ENCODE measurements around the gene NKAPL. TPM values are rescaled to one million over a fixed set of nuclear protein-coding genes. Genes with fewer than 3 reads are reported as not detected.
"Not testable (repeated sequence)": the region's sequence is repeated elsewhere in the genome, so short reads cannot be mapped to it uniquely, and the experiment has no call there.

The NKAPL gene
- total and polyA plus RNA-seq, 2 experiments from 2014 or later = 0.97 to 3.2 TPM

GRCh38 chr6:28282926-28283325 lies 23.8 kb downstream of the NKAPL start:
- Histone ChIP-seq H3K4me1 (ENCODE audit: insufficient read depth) (no peaks in the 10 kb centered on the region), H3K4me3 (no peak overlapping the region), H3K9me3 (ENCODE audit: low read depth) (no peaks in the 10 kb centered on the region), H3K79me2 (ENCODE audit: insufficient read depth) (peaks cover 24% of the 10 kb centered on the region), H3F3A (ENCODE audit: insufficient read depth) (0 out of 2 replicates have a peak, but pooled peaks cover 3% of the 10 kb centered on the region), H3K27me3 (replicated peaks; ENCODE audit: insufficient read depth) (no peaks in the 10 kb centered on the region), H3K36me3 (ENCODE audit: low read depth) (peaks cover 6% of the 10 kb centered on the region; the same call in 1 of the 2 replicates), H3K9ac (no peak overlapping the region), H2AFZ (no peak overlapping the region), H3K9me2 (ENCODE audit: insufficient read depth) (no peaks in the 10 kb centered on the region), H3K27ac (no peak overlapping the region), H3K4me2 (ENCODE audit: unreplicated experiment) (peak overlapping the region; percentile 95), H4K20me1 (ENCODE audit: insufficient read depth) (no peaks in the 10 kb centered on the region)
- TF ChIP-seq EZH2 (IDR thresholded peaks at IDR 0.05; ENCODE audit: insufficient read depth, poor library complexity, severe bottlenecking) (no peak), EZH2phosphoT487 (IDR thresholded peaks at IDR 0.05; ENCODE audit: insufficient read depth, low read depth) (no peak)
- WGBS, 2 experiments (ENCODE audit: low coverage in 1 of 2, low lambda C conversion rate in 2 of 2, missing lambda C conversion rate in 2 of 2) = 98 to 100% methylated on average over 2 of the region's 2 CpGs
- DNase-seq = peak; percentile 17
- in situ Hi-C loops (cut with MboI) = no loop called here

DNA sequence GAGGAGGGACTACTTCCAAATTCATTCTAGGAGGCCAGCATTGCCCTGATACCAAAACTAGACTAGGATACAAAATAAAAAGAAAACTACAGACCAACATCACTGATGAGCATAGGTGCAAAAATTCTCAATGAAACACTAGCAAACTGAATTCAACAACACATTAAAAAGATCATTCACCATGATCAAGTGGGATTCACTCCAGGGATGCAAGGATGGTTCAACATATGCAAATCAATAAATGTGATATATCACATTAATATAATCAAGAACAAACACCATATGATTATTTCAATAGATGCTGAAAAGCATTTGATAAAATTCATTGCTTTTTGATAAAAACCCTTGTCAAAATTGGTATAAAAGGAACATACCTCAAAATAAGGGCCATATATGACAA lies 32.5 kb downstream of the NKAPL start:
- no peaks in the 10 kb centered on the region for H3K9me3 ChIP-seq (ENCODE audit: low read depth)
- DNase-seq = no peak
- H3K36me3 ChIP-seq (ENCODE audit: low read depth) = peaks cover 15% of the 10 kb centered on the region; the same call in 1 of the 2 replicates
- no peak overlapping the region for H3K9ac ChIP-seq
- H4K20me1 ChIP-seq (ENCODE audit: insufficient read depth) = no peaks in the 10 kb centered on the region
- H3K4me1 ChIP-seq (ENCODE audit: insufficient read depth) = no peaks in the 10 kb centered on the region
- H3K4me3 ChIP-seq = no peak overlapping the region
- no peaks in the 10 kb centered on the region for H3K9me2 ChIP-seq (ENCODE audit: insufficient read depth)
- no peak overlapping the region for H3K4me2 ChIP-seq (ENCODE audit: unreplicated experiment)
- no peaks in the 10 kb centered on the region for H3K79me2 ChIP-seq (ENCODE audit: insufficient read depth)
- in situ Hi-C loops (cut with MboI) = no loop called here
- TF ChIP-seq EZH2phosphoT487 (IDR thresholded peaks at IDR 0.05; ENCODE audit: insufficient read depth, low read depth) (no peak), EZH2 (IDR thresholded peaks at IDR 0.05; ENCODE audit: insufficient read depth, poor library complexity, severe bottlenecking) (no peak)
- no peaks in the 10 kb centered on the region for H3F3A ChIP-seq (ENCODE audit: insufficient read depth)
- no peak overlapping the region for H2AFZ ChIP-seq
- no peaks in the 10 kb centered on the region for H3K27me3 ChIP-seq (replicated peaks; ENCODE audit: insufficient read depth)
- no peak overlapping the region for H3K27ac ChIP-seq

GRCh38 chr6:28295326-28295725 lies 36.2 kb downstream of the NKAPL start:
- in situ Hi-C loops (cut with MboI) = no loop called here
- Histone ChIP-seq H3K4me2 (ENCODE audit: unreplicated experiment) (no peak overlapping the region), H3K36me3 (ENCODE audit: low read depth) (no peaks in the 10 kb centered on the region), H3K9ac (no peak overlapping the region), H3K27me3 (replicated peaks; ENCODE audit: insufficient read depth) (no peaks in the 10 kb centered on the region), H3K79me2 (ENCODE audit: insufficient read depth) (no peaks in the 10 kb centered on the region), H3K4me1 (ENCODE audit: insufficient read depth) (no peaks in the 10 kb centered on the region), H3K9me2 (ENCODE audit: insufficient read depth) (no peaks in the 10 kb centered on the region), H3K9me3 (ENCODE audit: low read depth) (no peaks in the 10 kb centered on the region), H4K20me1 (ENCODE audit: insufficient read depth) (no peaks in the 10 kb centered on the region), H3F3A (ENCODE audit: insufficient read depth) (no peaks in the 10 kb centered on the region), H3K4me3 (no peak overlapping the region), H3K27ac (no peak overlapping the region), H2AFZ (no peak overlapping the region)
- TF ChIP-seq EZH2 (IDR thresholded peaks at IDR 0.05; ENCODE audit: insufficient read depth, poor library complexity, severe bottlenecking) (no peak), EZH2phosphoT487 (IDR thresholded peaks at IDR 0.05; ENCODE audit: insufficient read depth, low read depth) (no peak)
- 95 to 97% methylated on average over 5 of the region's 5 CpGs for WGBS, 2 experiments (ENCODE audit: low coverage in 1 of 2, low lambda C conversion rate in 2 of 2, missing lambda C conversion rate in 2 of 2)
- DNase-seq = no peak

DNA sequence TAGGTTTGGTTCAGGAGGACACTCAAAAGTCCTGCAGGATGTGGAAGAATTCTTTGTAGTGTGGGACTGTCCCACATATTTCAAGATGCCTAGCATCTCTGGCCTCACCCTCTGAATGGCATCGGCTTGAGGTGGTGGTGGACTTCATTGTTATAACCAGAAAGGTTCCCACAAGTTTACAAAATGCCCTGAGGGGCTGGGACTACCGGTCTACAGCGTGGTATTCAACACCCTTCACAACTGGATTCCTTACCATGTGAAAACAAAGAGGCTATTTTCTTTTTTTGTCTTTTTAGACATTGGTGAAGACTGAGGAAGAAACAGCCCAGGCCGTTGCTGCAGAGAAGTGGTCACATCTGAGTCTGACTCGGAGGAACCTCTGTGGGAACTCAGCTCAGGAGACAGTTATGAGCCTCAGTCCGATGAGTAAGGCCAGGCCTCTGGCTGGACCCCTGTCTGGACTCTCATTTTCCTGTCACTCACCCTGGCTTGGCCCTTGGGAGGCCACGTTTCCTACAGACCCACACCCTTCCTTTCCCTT lies 37.5 kb downstream of the NKAPL start:
- no peaks in the 10 kb centered on the region for H4K20me1 ChIP-seq (ENCODE audit: insufficient read depth)
- WGBS, 2 experiments (ENCODE audit: low coverage in 1 of 2, low lambda C conversion rate in 2 of 2, missing lambda C conversion rate in 2 of 2) = 95 to 98% methylated on average over 7 of the region's 7 CpGs
- no peaks in the 10 kb centered on the region for H3F3A ChIP-seq (ENCODE audit: insufficient read depth)

DNA sequence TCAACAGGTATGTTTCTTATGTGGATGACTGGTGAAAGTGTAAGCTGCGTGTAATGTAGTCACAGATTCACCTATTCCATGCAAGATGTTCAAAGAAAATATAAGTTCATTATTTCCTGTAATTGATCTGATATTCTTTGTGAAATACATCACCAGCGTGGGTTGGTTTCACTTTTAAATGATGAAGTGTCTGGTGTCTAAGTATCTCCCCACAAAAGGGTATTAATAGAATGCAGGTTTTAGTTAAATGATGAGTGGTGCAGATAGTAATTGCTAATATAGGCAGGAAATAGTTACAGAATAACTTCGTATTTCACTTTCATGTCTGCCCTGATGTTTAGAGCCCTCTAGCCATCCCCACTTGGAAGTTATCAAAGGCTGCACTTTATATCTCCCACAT lies 44.5 kb downstream of the NKAPL start:
- TF ChIP-seq EZH2phosphoT487 (IDR thresholded peaks at IDR 0.05; ENCODE audit: insufficient read depth, low read depth) = no peak
- TF ChIP-seq EZH2 (IDR thresholded peaks at IDR 0.05; ENCODE audit: insufficient read depth, poor library complexity, severe bottlenecking) = no peak
- Histone ChIP-seq H3K79me2 (ENCODE audit: insufficient read depth) (no peaks in the 10 kb centered on the region), H2AFZ (no peak overlapping the region), H3K9me3 (ENCODE audit: low read depth) (no peaks in the 10 kb centered on the region), H3K9me2 (ENCODE audit: insufficient read depth) (no peaks in the 10 kb centered on the region), H3K36me3 (ENCODE audit: low read depth) (peaks cover 7% of the 10 kb centered on the region; the same call in 1 of the 2 replicates), H3F3A (ENCODE audit: insufficient read depth) (no peaks in the 10 kb centered on the region), H3K4me1 (ENCODE audit: insufficient read depth) (no peaks in the 10 kb centered on the region), H3K27me3 (replicated peaks; ENCODE audit: insufficient read depth) (no peaks in the 10 kb centered on the region), H3K9ac (no peak overlapping the region), H3K4me3 (no peak overlapping the region), H3K27ac (no peak overlapping the region), H4K20me1 (ENCODE audit: insufficient read depth) (no peaks in the 10 kb centered on the region), H3K4me2 (ENCODE audit: unreplicated experiment) (no peak overlapping the region)
- 97 to 98% methylated on average over 3 of the region's 3 CpGs for WGBS, 2 experiments (ENCODE audit: low coverage in 1 of 2, low lambda C conversion rate in 2 of 2, missing lambda C conversion rate in 2 of 2)
- DNase-seq = no peak
- in situ Hi-C loops (cut with MboI) = no loop called here

More for the DNA sequence above, 37.5 kb downstream of the NKAPL start:
- Histone ChIP-seq H3K27me3 (replicated peaks; ENCODE audit: insufficient read depth) (no peaks in the 10 kb centered on the region), H3K27ac (no peak overlapping the region), H3K4me2 (ENCODE audit: unreplicated experiment) (no peak overlapping the region), H3K9ac (no peak overlapping the region), H3K4me1 (ENCODE audit: insufficient read depth) (no peaks in the 10 kb centered on the region), H3K9me2 (ENCODE audit: insufficient read depth) (no peaks in the 10 kb centered on the region), H2AFZ (no peak overlapping the region), H3K4me3 (no peak overlapping the region), H3K36me3 (ENCODE audit: low read depth) (peaks cover 7% of the 10 kb centered on the region; the same call in 1 of the 2 replicates), H3K79me2 (ENCODE audit: insufficient read depth) (no peaks in the 10 kb centered on the region), H3K9me3 (ENCODE audit: low read depth) (no peaks in the 10 kb centered on the region)
- no peak for DNase-seq
- no peak for TF ChIP-seq EZH2 (IDR thresholded peaks at IDR 0.05; ENCODE audit: insufficient read depth, poor library complexity, severe bottlenecking)
- no peak for TF ChIP-seq EZH2phosphoT487 (IDR thresholded peaks at IDR 0.05; ENCODE audit: insufficient read depth, low read depth)
- in situ Hi-C loops (cut with MboI) = no loop called here

GRCh38 chr6:28306363-28306762 lies 47.3 kb downstream of the NKAPL start:
- H3K9me3 ChIP-seq (ENCODE audit: low read depth); H2AFZ ChIP-seq; H3K79me2 ChIP-seq (ENCODE audit: insufficient read depth); H3K36me3 ChIP-seq (ENCODE audit: low read depth); DNase-seq; in situ Hi-C loops (cut with MboI); H3K9ac ChIP-seq; H3K4me2 ChIP-seq (ENCODE audit: unreplicated experiment); H3K4me1 ChIP-seq (ENCODE audit: insufficient read depth); H3K9me2 ChIP-seq (ENCODE audit: insufficient read depth); H4K20me1 ChIP-seq (ENCODE audit: insufficient read depth); H3F3A ChIP-seq (ENCODE audit: insufficient read depth); H3K4me3 ChIP-seq; H3K27me3 ChIP-seq (replicated peaks; ENCODE audit: insufficient read depth); H3K27ac ChIP-seq: not testable (repeated sequence)
